ENCODE results near the gene MYO1E. TPM values are rescaled to one million over a fixed set of nuclear protein-coding genes. Genes with fewer than 3 reads are reported as not detected.

MYO1E gene
- total RNA-seq, 1 donor from 2014 or later: 45.5 TPM

DNA sequence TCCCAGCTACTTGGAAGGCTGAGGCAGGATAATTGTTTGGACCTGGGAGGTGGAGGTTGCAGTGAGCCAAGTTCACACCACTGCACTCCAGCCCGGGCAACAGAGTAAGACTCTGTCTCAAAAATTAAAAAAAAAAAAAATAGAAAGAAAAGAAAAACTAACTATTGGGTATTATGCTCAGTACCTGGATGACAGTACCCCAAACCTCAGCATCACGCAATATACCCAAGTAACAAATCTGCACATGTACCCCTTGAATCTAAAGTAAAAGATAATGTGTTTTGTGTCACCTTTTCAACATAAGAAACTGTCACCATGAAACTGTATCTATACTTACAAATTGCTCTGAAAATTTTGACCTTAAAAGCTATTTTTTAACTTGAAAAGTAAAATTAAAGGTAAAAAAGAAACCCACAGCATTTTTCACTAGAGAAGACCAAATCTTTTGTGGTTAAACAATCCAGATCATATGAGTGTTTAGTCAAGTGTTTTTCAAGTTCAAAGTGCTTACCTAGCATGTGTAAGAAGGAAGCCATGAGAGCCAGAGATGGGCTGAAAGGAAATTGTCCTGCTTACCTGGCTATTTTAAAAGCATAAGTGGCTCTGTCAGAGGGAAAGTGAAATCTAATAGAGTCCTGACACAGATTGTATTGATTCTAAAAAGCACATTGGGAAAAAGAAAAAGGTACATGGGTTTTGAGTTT is 50.5 kb downstream of the MYO1E start:
- intact Hi-C loops (cut with micrococcal nuclease): no loop called here

- intact Hi-C loops (cut with micrococcal nuclease): no loop called here
These were observed 51.5 kb downstream of the MYO1E start for GRCh38 chr15:59321000-59321689.

DNA sequence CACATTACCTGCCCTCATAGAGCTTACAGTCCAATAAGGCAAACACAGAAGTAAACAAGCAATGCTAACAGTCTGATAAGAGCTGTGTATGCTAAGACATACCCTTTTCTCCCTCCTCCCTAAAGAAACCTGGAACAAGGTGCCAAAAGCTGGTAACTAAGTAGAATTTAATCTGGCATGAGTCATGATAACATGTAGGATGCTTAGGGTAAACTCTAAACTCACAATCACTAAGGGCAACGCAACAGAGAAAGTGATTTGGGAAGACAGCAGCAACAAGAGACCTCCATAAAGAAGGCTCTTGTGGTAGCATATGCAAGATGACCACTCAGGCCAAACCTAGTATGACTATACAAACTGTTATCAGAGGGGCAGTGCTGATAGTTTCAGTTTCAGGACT is 55.5 kb downstream of the MYO1E start:
- intact Hi-C loops (cut with micrococcal nuclease): no loop called here

DNA sequence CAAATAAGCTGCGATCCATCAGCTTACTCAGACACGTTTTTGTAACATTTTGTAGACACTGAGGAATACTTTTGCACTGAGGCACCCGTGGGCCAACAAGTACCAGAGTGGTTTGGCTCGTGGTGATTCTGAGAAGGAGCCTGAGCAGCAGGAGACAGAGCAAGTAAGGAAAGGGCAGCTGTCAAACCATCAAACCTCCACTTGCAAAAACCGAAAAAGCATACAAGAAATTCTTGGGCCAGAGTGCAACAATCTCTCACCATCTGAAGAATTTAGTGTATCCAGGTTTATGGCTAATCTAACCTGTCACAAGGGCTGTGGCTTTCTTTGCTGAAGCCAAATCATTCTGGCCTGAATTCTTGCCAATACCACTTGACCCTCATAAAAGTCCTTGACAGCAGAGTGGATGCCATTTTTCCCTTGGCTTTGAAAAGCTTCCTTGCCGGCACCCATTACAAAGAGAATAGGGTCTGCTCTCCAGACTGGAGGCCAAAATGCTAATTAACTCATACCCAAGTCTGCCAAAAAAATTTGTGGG is 56.7 kb downstream of the MYO1E start:
- intact Hi-C loops (cut with micrococcal nuclease): no loop called here

GRCh38 chr15:59313641-59314332 is 58.9 kb downstream of the MYO1E start:
- intact Hi-C loops (cut with micrococcal nuclease): no loop called here

GRCh38 chr15:59312205-59312604 is 60.5 kb downstream of the MYO1E start:
- intact Hi-C loops (cut with micrococcal nuclease): no loop called here

- intact Hi-C loops (cut with micrococcal nuclease): no loop called here
These were observed 61.5 kb downstream of the MYO1E start for GRCh38 chr15:59311195-59311594.

- intact Hi-C loops (cut with micrococcal nuclease): no loop called here
These were observed 63.3 kb downstream of the MYO1E start for GRCh38 chr15:59309405-59309804.

DNA sequence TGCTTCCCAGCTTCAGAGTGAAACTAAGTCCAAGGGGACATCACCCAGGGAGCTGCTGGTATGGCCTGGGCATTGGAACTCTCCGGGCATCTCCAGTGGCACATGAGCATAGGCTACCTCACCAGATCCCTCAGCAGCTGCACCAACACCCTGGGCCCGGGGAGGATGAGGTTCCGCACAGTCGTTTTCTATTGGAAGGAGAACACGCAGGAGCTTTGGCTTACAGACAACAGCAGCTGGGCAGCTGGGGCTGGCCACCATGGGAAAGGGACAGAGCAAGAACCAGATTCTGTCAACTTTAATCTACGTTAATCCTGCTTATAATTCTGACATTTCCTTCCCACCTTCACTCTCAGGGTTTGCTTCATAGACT is 65.5 kb downstream of the MYO1E start:
- intact Hi-C loops (cut with micrococcal nuclease): no loop called here

DNA sequence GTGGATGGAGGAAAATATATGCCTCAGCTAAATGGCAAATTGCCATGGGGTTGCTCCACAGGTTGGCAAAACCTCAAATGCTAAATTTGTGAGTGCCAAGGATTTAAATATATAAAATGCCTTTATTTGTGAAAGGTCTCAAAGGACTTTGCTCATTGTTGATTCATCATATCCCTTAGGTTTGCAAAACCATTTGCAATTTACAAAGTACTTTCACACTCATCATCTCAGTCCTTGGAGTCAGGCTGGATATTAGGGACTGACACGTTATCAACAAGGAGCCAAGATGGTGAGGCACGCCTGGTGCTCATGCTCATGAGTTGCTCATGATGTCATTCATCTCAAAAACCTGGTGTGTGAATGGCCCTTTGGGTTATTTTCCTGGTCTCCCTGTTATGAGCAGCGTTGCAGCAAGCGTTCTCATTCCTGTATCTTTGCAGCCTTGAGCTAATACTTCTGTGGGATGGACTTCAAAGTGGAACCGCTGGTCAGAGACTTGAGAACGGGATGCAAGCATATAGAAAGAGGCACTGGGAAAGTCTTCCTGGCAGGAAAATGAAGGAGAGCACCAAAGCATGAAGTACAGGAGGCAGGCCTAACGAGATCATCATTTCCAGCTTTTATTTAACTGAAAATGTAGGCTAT is 66.0 kb downstream of the MYO1E start:
- intact Hi-C loops (cut with micrococcal nuclease): no loop called here

DNA sequence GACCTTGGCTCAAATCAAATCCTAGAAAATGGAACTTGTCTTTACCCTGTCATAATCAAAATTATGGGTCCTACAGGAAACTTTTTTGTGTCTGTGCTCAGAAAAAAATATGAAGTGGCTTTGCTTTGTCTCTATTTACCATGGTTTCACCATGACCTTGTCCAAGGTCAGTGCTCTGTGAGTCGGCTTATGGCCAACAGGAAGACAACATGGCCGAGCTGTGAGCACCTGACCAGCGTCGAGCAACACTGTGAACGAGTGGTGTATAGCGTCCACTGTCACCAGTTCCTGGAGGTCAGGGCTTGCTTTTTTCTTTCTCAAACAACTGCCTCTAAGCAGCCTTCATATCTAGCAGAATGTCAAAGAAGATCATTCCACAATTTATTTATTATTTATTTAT is 67.9 kb downstream of the MYO1E start:
- intact Hi-C loops (cut with micrococcal nuclease): loop anchor here (5.0 kb wide), 1 partner anchor 47 kb away; no protein-coding TSS in a partner anchor

DNA sequence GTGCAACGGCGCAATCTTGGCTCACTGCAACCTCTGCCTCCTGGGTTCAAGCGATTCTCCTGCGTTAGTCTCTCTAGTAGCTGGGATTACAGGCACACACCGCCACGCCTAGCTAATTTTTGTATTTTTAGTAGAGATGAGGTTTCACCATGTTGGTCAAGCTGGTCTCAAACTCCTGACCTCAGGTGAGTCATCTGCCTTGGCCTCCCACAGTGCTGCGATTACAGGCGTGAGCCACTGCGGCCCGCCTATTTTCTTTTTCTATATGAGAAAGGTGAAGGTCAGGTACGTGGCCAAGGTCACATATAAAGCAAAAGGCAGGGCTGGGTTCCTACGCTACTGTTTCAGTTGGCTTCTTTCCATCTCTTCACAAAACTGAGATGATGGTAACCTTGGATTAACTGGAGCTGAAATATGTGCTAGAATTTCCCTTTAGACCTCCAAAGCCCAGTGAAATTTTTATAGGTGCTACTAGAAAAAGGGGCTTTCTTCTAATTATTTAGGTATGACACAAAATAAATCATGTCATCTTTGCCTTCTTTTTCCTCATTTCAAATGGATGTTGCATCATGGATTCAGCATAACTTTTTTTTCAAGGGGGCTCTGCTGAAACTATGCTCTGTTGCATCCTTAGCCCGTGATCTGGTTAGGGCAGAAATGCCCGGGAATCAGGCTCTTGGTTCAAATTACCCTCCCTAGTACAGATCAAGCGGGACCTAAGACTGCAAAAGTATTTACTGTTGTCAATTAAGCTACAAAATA is 68.5 kb downstream of the MYO1E start:
- intact Hi-C loops (cut with micrococcal nuclease): loop anchor here (5.0 kb wide), 1 partner anchor 48 kb away; no protein-coding TSS in a partner anchor

DNA sequence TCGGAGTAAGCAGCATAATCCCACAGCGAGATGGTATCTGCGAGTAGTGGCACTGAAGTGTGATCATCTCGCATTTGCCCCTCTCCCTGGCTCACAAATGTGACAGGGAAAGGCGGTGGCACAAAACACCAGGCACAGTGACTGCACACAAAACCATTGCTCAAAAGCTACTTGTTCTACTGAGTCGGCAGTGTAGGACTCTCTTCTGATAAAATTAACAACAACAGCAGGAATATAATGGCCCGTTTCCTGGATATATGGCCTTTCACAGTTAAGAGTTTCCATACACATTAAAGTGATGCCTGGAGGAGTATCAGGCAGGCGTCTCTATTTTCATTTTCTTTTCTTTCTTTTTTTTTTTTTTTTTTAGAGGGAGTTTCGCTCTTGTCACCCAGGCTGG is 69.0 kb downstream of the MYO1E start:
- intact Hi-C loops (cut with micrococcal nuclease): loop anchor here (5.0 kb wide), 1 partner anchor 49 kb away; no protein-coding TSS in a partner anchor

- intact Hi-C loops (cut with micrococcal nuclease): loop anchor here (5.0 kb wide), 1 partner anchor 49 kb away; no protein-coding TSS in a partner anchor
These were observed 69.5 kb downstream of the MYO1E start for GRCh38 chr15:59303136-59303535.

DNA sequence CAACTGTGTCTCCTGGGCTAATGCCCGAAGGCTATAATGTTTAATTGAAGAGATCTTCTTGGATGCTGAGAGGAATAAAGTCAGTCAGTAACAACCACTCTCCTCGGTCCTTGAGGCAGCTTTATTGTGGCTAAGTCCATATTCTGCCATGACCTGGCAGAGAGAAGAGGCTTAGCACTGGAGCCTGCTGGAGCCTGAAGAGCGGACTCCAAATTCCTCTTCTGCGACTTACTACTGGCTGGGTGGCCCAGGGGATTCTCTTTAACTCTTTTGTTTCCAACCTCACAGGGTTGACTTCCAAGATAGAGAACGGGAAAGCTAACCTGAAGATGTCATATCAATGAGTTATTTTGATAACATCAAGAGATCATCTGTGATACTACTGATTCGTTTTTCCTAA is 71.1 kb downstream of the MYO1E start:
- intact Hi-C loops (cut with micrococcal nuclease): loop anchor here (5.0 kb wide), 1 partner anchor 51 kb away; no protein-coding TSS in a partner anchor

DNA sequence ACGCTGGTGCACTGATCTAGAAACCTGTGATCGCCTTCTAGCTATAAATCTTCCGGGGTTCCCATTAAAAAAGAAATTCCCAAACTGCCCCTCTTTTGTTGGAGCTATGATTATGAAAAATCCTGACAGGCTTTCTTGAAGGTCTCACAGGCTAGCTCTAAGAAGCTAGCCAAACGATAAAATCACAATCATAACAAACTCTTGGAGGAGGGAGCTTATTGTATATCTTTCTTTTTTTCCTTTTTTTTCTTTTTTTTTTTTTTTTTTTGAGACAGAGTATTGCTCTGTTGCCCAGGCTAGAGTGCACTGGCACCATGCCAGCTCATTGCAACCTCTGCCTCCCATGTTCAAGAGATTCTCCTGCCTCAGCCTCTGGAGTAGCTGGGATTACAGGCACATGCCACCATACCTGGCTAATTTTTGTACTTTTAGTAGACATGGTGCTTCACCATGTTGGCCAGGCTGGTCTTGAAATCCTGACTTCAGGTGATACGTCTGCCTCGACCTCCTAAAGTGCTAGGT is 72.0 kb downstream of the MYO1E start:
- intact Hi-C loops (cut with micrococcal nuclease): loop anchor here (1.0 to 5.0 kb wide), 2 partner anchors 44 to 52 kb away; no protein-coding TSS in a partner anchor

- intact Hi-C loops (cut with micrococcal nuclease): loop anchor here (1.0 to 5.0 kb wide), 2 partner anchors 44 to 52 kb away; no protein-coding TSS in a partner anchor
These were observed 72.6 kb downstream of the MYO1E start for GRCh38 chr15:59299929-59300617.

DNA sequence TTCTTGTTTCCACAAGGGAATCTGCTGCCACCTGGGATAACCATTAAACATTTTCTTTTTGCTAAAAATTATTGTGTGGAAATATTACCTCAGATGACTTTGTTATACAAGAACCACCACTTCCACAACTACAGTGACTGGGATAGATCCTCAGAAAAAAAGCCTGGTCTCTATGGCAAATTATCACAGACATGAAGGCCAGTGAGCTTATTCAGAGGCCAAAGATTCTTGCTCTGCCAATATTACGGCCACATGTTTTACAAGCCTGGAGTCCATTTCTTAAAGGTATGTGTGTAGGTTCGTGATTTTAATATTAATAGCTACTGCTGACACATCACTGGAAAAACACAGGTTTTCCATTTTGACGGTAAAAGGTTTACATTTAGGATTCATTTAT is 73.8 kb downstream of the MYO1E start:
- intact Hi-C loops (cut with micrococcal nuclease): no loop called here

DNA sequence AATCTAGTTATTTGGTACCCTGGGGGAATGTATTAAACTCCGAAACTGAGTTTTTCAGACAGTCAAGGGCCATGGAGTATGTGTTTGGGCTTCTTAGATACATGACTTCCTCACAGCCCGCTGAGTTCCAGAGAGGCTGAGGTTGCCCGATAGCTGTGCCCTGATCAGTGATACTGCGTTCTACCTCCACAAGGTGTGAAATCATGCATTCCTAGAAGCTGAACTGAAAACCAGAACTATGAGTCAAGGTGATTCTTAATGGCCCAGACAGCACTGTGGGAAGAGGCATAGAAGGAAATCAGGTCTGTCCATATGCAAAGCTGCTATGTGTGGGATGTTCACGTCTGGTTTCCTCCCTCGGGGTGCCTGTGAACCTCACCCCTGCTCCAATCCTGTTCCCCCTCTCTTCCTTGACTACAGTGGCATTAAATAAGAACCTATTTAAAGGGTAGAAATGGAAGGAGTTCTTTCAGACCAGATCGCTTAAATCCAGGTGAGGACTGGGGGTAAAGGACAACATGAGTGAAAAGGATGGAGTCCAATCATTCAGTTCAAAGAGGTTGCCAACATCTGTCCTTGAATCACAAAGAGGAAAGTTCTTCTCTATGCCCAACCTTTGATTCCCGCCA is 74.3 kb downstream of the MYO1E start:
- intact Hi-C loops (cut with micrococcal nuclease): no loop called here

Data from T-helper 2 cell treated with Interferon-gamma antibody and Interleukin-4, amounts not matched to agents 100 ng/mL and 5 ng/mL, for 36 hours (primary cell).